Urinary bladder (tissue), 4 donors: ENCODE results near the gene EIF4ENIF1. TPM values are rescaled to one million over a fixed set of nuclear protein-coding genes. Genes with fewer than 3 reads are reported as not detected.
A peak's percentile ranks its signal among the peaks of the same experiment; 100 is the strongest.
"Not testable (repeated sequence)": the region's sequence is repeated elsewhere in the genome, so short reads cannot be mapped to it uniquely, and the experiment has no call there.

ENCODE experiments used
- DNase-seq: peaks from one replicate; pipeline ENCODE4 v3.0.0-alpha.2; 2015; ENCODE audit errors: extremely low spot score
- H3K27ac ChIP-seq: one replicate; pipeline ENCODE4 v1.5.1; 2013; ENCODE audit warnings: low read depth, mild to moderate bottlenecking, moderate library complexity
- H3K36me3 ChIP-seq: one replicate; pipeline ENCODE4 v1.6.1; 2013; ENCODE audit warnings: mild to moderate bottlenecking, moderate library complexity; ENCODE audit not compliant: insufficient read depth
- H3K4me1 ChIP-seq: one replicate; pipeline ENCODE4 v1.6.1; 2013; ENCODE audit warnings: mild to moderate bottlenecking, moderate library complexity; ENCODE audit not compliant: insufficient read depth
- H3K4me3 ChIP-seq: one replicate; pipeline ENCODE4 v1.5.1; 2013; ENCODE audit warnings: low read depth, low read length
- WGBS: extraction: QIAGEN DNeasy Blood & Tissue Kit; methylation state at CpG from one replicate; pipeline ENCODE4 v1.1.7; 2013; 5-methylcytosine and 5-hydroxymethylcytosine counted together
- polyA plus RNA-seq: library from polyadenylated mRNA; stranded (reverse); fragments of 200-250 nt; gene quantifications from one replicate; pipeline ENCODE4 v1.2.3, GENCODE V29; 2013
- total RNA-seq: library from RNA; depleted of rRNA; stranded (reverse); fragments of >200 nt; gene quantifications from one replicate; pipeline ENCODE4 v1.2.3, GENCODE V29; 2014
- donor health status: healthy with polysubstance abuse.
- donor health status: healthy.

The EIF4ENIF1 gene
- total and polyA plus RNA-seq, 2 donors, result 11.1 to 25.3 TPM

DNA sequence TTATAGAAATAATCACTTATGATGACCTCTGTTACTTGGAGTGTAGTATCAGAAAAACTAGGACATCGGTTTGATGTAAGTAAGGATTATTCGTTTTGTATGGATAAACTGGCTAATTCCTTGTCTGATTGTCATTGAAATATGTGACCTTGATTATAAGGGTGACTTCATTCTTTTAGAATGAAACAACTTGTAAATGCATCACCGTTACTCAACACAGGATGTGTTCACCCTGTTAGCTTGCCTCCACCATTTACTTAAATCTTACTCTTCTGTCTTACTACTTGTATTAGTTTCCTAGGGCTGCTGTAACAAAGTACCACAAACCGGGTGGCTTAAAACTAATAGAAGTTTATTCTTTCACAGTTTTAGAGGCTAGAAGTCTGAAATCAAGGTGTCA, 14.6 kb upstream of the EIF4ENIF1 start:
- H3K36me3 ChIP-seq, result no peaks in the 10 kb centered on the region
- H3K27ac ChIP-seq, result no peak overlapping the region
- no peaks in the 10 kb centered on the region for H3K4me1 ChIP-seq
- no peak overlapping the region for H3K4me3 ChIP-seq
- WGBS, result 90% methylated on average over 4 of the region's 4 CpGs
- no peak for DNase-seq

DNA sequence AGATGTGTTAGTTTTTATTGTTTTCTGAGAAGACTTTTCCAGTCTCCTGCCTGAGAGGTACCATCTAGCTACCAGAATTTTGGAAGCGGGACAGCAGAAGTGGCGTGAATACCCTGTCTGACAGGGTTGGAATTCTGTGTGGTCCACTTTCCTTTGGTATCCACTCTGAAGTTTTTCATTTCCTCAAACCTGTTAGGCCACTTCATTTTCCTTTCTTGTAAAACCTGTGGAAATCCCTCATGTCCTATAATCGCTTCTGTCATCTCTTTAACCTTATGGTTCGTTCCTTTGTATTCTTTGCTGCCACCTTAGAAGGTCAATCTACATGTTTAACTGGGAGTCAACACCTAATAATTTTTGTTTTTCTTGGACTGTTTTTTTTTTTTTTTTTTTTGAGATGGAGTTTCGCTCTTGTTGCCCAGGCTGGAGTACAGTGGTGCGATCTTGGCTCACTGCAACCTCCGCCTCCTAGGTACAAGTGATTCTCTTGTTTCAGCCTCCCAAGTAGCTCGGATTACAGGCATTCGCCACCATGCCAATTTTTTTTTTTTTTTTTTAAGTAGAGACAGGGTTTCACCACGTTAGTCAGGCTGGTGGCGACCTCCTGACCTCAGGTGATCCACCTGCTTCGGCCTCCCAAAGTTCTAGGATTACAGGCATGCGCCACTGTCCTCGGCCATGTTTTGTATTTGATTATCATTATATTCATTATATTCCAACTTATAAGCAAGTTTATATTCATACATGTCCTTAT, 13.7 kb upstream of the EIF4ENIF1 start:
- no peak for DNase-seq
- Histone ChIP-seq H3K27ac (no peak overlapping the region), H3K4me1 (no peaks in the 10 kb centered on the region), H3K4me3 (no peak overlapping the region), H3K36me3 (no peaks in the 10 kb centered on the region)
- WGBS, result 92% methylated on average over 14 of the region's 14 CpGs

DNA sequence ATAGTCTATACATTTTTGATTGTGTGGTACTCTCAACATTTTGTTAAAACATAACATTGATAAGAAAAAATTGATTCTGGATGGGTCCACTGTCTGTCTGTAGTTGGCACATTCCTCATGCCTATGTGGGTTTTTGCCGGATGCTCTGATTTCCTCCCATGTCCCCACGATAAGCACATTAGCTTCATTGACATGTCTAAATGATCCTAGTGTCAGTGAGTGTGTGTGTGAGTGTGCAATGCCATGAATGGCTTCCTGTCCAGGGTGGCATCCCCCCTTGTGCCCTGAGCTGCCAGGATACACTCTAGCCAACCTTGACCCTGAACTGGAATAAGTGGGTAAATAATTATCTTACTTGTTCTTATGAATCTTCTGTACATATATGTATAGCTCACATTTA, 12.1 kb upstream of the EIF4ENIF1 start:
- 85% methylated on average over 2 of the region's 2 CpGs for WGBS
- Histone ChIP-seq H3K27ac (no peak overlapping the region), H3K36me3 (no peaks in the 10 kb centered on the region), H3K4me1 (no peaks in the 10 kb centered on the region), H3K4me3 (no peak overlapping the region)
- no peak for DNase-seq

DNA sequence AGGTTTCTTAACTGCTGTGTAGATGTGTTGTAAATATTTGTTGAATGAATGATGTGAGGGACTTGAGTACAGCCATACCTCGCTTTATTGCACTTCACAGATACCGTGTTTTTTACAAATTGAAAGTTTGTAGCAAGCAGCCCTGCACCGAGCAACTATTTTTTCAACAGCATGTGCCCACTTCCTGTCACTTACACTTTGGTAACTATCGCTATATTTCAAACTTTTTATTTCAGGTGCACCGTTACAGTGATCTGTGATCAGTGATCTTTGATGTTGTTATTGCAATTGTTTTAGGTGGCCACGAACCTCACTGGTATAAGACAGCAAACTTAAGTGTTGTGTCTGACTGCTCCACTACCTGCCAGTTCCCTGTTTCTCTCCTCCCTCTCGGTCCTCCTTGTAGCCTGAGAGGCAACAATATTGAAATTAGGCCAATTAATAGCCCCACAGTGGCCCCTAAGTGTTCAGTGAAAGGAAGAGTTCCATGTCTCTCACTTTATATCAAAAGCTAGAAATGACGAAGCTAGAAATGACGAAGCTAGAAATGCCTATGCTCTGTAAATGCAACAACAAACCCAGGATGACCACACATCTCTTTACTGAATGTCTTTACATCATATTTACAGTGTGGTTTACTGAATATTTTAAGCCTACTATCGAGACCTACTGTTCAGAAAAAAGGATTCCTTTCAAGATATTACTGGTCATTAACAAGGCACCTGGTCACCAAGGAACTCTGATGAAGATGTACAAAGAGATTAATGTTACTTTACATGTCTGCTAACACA, 7.7 kb upstream of the EIF4ENIF1 start:
- DNase-seq, result no peak
- 83% methylated on average over 10 of the region's 10 CpGs for WGBS
- Histone ChIP-seq H3K4me1 (no peaks in the 10 kb centered on the region), H3K4me3 (peak overlapping the region; percentile 68), H3K27ac (no peak overlapping the region), H3K36me3 (no peaks in the 10 kb centered on the region)

DNA sequence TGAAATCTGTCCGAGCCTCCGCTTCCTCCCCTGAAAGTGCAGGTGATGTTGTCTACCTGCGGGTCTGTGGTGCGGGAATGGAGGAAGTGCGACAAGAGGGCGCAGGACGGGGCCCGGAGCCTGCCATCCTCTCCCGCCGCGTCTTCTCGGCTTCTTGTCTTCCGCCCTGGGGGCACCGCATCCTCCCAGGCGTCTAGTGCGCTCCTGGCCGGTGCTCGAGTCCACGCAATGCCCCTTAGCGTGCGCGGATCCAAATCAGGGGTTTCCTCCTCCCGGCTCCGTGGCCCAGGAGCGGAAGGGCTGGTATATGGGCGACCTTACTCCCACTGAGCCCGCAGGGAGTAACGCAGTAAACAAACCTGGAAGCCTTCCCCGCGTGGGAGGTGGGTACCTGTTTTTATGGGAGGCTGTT, 7.1 kb upstream of the EIF4ENIF1 start:
- Histone ChIP-seq H3K4me3 (peak overlapping the region; percentile 68), H3K27ac (peak overlapping the region; percentile 24), H3K36me3 (no peaks in the 10 kb centered on the region), H3K4me1 (no peaks in the 10 kb centered on the region)
- no peak for DNase-seq
- 1% methylated on average over 30 of the region's 30 CpGs for WGBS

DNA sequence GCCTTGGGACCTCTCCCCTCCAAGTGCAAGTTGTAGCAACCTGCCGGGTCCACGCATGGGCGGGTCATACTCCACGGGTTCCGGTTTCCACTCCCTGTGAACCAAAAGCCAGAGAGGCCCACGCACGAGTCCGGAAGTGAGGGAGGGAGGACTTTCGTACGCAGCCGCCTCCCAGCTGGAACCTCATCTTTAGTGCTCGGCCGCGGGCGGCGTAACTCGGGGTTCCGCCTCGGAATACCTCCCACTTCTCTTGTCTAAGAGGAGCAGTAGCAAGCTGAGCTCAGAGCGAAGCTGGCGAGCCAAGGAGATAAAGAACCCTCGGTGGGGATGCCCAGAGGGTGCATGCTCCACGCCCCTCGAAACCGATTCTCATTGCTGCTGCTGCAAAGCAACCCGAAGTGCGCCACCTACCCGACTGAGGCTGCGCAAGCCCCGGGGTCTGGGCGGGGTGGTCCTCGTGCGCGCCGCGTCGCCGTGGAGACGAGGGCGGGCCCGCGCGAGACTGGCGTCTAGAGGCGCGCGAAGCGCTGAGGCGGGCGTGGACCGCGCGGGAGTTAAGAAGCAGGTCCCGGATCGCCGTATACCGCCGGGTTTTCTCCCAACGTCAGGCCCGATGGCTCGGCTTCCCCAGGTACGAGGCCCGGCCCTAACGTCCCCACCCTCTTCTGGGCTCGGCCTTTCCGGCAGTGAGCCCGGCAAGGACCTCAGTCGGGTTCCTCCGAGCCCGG, 6.5 kb upstream of the EIF4ENIF1 start, which contains the start of gene SFI1:
Gene SFI1, plus strand, starts transcription at position 530 of the 728 bp plus-strand sequence. CDS start 11,749 bp downstream, outside the sequence.
- Histone ChIP-seq H3K36me3 (no peaks in the 10 kb centered on the region), H3K4me1 (no peaks in the 10 kb centered on the region), H3K4me3 (peak within 1 kb of the TSS; percentile 68), H3K27ac (peak within 1 kb of the TSS; percentile 24)
- DNase-seq, result peak; percentile 66
- under 1% methylated on average over 70 of the region's 70 CpGs for WGBS

DNA sequence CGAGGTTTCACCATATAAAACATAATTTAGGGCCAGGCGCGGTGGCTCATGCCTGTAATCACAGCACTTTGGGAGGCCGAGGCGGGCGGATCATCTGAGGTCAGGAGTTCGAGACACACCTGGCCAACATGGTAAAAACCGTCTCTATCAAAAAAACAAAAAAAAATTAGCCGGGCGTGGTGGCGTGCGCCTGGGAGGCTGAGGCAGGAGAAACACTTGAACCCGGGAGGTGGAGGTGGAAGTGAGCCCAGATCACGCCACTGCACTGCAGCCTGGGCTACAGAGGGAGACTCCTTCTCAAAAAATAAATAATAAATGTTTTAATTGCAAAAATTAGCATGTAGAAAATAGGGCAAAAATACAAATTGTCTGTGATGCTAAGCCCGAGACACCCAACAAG, 5.7 kb upstream of the EIF4ENIF1 start:
- 73% methylated on average over 15 of the region's 15 CpGs for WGBS
- no peak overlapping the region for H3K27ac ChIP-seq
- H3K4me1 ChIP-seq, result no peaks in the 10 kb centered on the region
- no peak overlapping the region for H3K4me3 ChIP-seq
- no peak for DNase-seq
- H3K36me3 ChIP-seq, result no peaks in the 10 kb centered on the region

DNA sequence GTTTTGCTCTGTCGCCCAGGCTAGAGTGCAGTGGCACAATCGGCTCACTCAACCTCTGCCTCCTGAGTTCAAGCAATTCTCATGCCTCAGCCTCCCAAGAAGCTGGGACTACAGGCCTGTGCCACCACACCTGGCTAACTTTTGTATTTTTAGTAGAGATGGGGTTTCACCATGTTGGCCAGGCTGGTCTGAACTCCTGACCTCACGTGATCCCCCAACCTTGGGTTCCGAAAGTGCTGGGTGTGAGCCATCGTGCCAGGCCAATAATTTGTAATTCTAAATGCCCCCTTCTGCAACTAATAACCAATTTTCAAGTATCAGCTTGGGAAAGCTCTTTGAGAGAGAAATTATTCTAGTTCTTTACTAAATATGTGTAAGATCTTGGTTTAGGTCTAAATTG, 3.7 kb upstream of the EIF4ENIF1 start:
- not testable (repeated sequence) for H3K4me1 ChIP-seq, H3K36me3 ChIP-seq, DNase-seq, H3K27ac ChIP-seq, H3K4me3 ChIP-seq
- WGBS, result 95% methylated on average over 5 of the region's 5 CpGs

DNA sequence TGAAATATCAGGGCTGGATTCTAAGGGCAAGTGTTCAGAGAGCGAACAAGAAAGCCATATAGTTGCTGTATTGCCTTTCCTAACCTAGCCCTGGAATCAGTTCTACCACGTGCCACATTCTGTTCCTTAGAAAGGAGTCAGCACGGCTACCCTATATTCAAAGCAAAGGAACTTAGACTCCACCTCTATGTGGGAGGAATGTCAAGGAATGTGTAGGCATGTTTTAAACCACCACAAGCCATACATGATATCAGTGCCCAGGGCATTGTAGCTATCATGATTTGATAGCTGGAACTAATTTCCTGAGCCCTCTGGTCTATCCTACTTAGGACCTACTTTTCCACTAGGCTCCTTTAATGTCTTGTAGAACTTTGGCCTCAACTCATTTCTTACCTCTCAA, 2.5 kb upstream of the EIF4ENIF1 start:
- H3K36me3 ChIP-seq, result no peaks in the 10 kb centered on the region
- no peak for DNase-seq
- H3K4me1 ChIP-seq, result no peaks in the 10 kb centered on the region
- WGBS, result 86% methylated on average over 3 of the region's 3 CpGs
- H3K27ac ChIP-seq, result no peak overlapping the region
- H3K4me3 ChIP-seq, result no peak overlapping the region

DNA sequence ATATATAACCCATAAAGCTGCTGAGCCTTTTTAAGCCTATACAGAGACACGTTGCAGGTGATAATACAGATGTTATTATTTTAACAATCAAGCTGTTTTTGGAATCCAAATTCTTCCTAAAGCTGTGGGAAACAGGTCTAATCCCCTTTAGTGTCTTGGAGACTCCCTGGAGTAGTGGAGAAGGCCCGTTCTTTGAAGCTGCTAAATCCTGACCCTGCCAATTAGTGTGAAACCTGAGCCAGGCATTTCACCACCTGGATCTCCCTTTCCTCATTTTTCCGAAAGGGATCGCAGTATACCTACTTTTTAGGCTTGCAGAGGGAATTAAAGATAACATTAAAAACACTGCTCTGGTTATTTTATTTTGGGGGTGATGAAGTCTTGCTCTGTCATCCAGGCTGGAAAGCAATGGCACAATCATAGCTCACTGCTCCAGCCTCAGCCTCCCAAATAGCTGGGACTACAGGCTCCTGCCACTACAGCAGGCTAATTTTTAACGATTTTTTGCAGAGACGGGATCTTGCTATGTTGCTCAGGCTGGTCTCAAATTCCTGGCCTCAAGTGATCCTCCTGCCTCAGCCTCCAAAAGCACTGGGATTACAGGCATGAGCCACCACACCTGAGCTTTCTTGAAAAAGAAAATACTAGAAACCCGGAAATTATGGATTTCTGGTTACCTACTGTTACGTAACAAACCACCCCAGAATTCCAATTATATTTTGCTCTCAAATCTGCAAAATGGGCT, 1.7 kb upstream of the EIF4ENIF1 start:
- no peak overlapping the region for H3K4me3 ChIP-seq
- no peak for DNase-seq
- 76% methylated on average over 8 of the region's 8 CpGs for WGBS
- no peaks in the 10 kb centered on the region for H3K36me3 ChIP-seq
- peak overlapping the region; percentile 44 for H3K27ac ChIP-seq
- H3K4me1 ChIP-seq, result no peaks in the 10 kb centered on the region

DNA sequence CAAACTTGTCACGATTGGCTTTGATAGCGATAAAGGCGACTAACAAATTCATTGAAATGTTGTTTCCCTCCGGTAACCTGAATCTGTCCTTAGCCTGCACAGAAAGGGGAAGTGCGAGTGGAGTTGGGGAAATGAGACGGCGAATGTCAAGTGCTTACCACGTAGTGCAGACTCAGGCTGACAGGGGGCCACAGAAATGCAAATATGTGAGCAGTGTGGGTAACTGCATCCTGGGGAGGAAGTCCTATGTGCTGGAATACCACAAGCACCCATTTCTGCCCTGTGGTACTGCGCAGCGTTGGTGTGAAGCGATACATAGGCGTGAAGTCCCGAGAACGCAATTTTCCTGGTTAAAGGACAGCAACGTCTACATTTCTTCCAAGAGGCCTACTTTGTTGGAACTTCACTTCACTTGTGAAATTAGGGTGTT, 869 bp upstream of the EIF4ENIF1 start:
- 1% methylated on average over 15 of the region's 15 CpGs for WGBS
- peak overlapping the region; percentile 94 for H3K4me3 ChIP-seq
- H3K4me1 ChIP-seq, result no peaks in the 10 kb centered on the region
- peak; percentile 25 for DNase-seq
- H3K27ac ChIP-seq, result peak overlapping the region; percentile 90
- no peaks in the 10 kb centered on the region for H3K36me3 ChIP-seq

DNA sequence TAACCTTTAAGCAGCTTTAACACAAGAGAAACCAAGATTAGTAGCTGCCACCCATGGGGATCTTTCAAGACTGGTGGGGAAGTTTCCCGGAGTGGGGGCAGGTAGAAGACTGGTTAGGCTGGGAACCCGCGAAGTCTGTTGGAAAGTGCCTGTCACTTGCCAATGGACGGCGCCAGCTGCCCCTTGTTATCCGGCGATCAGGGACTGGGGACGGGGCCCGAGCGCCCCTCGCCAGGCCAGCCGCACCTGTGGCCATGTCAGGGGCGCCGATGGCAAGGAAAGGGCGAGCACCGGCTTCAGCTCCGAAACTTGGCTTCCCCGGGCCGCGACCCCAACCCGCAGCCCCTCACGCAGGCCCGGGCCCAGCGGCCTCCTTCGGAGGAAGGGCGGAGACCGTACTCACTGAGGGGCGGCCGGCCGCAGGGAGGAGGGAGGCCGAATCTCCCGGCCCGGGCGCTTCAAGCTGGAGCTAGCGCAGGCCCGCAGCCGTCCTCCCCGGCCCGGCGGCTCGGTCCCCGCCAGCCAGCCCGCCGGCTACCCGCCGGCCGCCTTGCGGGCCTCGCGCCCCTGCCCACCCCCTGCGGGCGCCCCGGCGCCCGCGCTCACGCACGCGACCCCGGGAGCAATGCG, 539 bp downstream of the EIF4ENIF1 start:
- no peaks in the 10 kb centered on the region for H3K36me3 ChIP-seq
- WGBS, result under 1% methylated on average over 61 of the region's 61 CpGs
- no peaks in the 10 kb centered on the region for H3K4me1 ChIP-seq
- H3K4me3 ChIP-seq, result peak overlapping the region; percentile 94
- H3K27ac ChIP-seq, result peak overlapping the region; percentile 90
- DNase-seq, result no peak
